SKM-1 treated with dmso at 0.1 percent for 144 hours (cell line): ENCODE results near the gene NUDT3.
"Not testable (repeated sequence)": the region's sequence is repeated elsewhere in the genome, so short reads cannot be mapped to it uniquely, and the experiment has no call there.

Source experiments
- DNase-seq: peaks from one replicate; lab custom pipeline; 2025; ENCODE audit not compliant: unreplicated experiment; lab: John Stamatoyannopoulos, UW

NUDT3 gene

DNA sequence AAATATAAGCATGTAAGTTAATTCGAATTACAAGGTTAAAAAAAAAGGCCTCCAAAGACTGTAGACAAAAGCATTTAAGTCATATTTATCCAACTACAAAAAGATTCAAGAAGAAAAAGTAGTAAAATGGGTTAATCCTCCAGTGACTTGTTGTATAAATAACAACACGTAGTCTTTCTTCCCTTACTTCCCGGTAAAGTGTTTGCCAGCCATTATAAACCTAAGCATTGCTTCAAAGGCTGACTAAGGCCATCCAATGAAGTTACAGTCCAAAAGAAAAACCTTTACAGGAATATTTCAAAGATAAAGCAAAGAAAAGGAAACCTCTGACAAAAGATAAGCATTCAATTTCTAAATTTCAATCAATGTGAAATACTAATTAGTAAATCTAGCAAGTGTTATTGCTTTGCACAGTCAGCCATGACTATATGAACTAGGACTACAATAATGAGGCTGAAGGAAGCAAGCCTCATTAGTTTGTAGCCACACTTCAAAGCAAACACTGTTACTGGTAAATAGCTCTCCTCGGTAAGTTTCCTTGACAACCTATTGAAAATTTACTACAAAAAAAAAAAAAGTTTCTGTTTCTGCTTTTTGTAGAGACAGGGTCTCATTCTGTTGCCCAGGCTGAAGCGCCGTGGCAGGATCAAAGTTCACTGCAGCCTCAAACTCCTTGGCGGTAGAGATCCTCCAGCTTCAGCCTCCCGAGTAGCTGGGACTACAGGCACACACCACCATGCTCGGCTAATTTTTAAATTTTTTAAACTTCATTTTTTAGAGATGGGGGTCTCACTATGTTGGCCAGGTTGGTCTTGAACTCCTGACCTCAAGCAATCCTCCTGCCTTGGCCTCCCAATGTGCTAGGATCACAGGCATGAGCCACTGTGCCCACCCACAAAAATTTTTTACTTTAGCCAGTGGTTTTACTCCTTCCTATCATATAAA, 46.0 kb downstream of the NUDT3 start:
- no peak for DNase-seq

GRCh38 chr6:34343806-34344205, 48.7 kb downstream of the NUDT3 start:
- DNase-seq = no peak

GRCh38 chr6:34342247-34342646, 50.2 kb downstream of the NUDT3 start:
- no peak for DNase-seq

DNA sequence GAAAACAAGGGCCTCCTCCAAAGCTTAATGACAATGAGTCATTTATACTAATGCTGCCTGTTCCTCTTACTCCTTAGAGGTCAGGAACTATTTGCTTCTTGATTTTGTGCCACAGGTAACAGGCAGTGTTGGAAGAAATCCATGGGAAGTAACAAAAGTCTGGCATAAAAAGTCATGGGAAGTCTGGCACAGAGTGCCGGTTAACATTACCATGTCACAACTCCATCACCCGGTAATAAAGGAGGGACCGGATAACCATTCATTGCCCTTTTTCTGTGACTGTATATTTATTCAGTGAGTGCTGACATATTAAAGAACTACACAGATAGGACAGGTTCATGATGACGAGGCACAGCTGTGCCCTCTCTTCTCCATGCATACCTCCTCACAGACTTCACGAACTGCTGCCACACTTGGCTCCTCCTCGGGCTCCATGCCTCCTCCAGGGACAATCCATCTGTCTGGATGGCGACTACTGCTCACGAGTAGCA, 50.9 kb downstream of the NUDT3 start:
- no peak for DNase-seq

GRCh38 chr6:34340906-34341480, 51.5 kb downstream of the NUDT3 start:
- DNase-seq = no peak

DNA sequence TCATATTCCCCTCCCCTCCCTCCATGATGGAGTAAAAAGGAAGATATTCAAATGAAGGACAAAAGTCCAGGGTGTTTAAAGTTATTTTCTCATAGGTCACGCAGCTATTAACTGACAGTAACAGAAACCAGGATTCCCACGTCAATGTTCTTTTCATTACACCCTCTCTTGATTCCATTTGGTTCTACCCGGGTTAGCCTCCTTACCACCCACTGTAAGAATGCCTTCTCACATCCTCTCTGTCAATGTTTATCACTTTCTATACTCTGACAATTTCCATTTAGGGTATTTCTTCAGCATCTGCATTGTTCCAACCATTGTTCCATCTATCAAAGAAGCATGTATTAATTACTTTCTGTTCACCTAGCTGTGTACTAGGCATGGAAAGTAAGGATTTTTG, 52.1 kb downstream of the NUDT3 start:
- no peak for DNase-seq

DNA sequence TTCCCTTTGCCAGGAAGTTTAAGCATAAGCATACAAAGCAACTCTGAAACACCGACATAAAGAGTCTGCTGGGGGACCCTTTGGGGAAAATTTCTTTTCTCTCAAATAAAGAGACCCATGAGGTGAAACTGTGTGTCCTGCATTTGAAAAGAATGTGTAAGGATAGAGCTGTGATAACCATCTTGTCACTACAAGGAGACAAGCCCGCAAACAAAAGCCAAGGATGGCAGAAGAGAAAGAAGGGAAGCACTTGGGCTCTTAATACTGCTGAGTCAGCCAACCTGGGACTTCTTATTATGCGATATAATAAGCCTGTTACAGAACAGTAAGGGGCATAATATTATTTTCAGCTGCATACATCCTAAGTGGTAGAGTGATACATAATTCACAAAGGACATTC, 52.5 kb downstream of the NUDT3 start:
- DNase-seq = no peak

- DNase-seq = no peak
Measured at GRCh38 chr6:34339432-34339831, 53.0 kb downstream of the NUDT3 start.

DNA sequence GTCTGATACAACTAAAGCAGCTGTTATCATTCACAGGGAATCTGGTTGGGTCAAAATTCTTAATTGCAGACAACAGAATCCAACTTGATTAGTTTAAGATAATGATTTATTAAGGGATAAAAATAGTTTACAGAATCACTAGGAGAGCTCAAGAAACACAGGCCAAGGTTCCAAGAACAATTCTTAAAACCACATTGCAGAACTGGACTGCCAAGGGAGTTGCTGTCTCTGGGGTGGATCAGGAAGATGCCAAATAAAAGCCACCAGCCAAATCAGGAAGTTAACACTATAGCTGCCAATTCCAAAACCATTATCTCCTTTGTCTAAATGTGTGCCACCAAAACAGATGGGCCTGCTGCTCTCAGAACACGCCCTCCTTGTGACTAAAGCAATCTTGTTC, 53.7 kb downstream of the NUDT3 start:
- DNase-seq = no peak

GRCh38 chr6:34338377-34338776, 54.1 kb downstream of the NUDT3 start:
- DNase-seq = no peak

GRCh38 chr6:34334796-34335416, 57.6 kb downstream of the NUDT3 start:
- no peak for DNase-seq

GRCh38 chr6:34333858-34334257, 58.6 kb downstream of the NUDT3 start:
- DNase-seq = no peak

GRCh38 chr6:34332251-34333198, 59.9 kb downstream of the NUDT3 start:
- peak; percentile 88 for DNase-seq

DNA sequence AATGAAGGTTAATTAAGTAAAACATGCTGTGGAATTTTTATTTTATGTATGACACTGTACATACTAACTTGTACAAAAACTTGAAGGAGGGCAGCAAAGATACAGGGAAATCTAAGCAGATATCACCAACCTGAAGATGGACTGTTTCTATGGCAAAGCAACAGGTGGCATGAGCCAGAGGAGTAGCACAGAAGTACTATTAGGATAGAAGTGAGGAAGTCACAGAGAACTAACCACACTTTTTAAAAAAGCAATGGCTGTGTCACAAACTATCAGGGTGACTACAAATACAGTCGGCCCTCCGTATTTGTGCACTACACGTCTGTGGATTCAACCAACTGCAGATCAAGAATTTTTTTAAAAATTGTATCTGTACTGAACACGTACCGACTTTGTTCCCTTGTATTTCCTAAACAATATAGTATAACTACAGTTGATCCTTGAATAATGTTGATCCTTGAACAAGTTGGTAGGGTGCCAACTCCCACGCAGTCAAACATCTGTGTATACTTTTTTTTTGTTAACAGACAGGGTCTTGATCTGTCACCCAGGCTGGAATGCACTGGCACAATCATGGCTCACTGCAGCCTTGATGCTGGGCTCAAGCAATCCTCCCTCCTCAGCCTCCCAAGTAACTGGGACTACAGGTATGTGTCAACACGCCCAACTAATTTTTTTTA, 61.0 kb downstream of the NUDT3 start:
- no peak for DNase-seq

DNA sequence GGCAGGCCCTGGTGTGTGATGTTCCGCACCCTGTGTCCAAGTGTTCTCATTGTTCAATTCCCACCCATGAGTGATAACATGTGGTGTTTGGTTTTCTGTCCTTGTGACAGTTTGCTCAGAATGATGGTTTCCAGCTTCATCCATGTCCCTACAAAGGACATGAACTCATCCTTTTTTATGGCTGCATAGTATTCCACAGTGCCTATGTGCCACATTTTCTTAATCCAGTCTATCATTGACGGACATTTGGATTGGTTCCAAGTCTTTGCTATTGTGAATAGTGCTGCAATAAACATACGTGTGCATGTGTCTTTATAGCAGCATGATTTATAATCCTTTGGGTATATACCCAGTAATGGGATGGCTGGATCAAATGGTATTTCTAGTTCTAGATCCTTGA, 62.7 kb downstream of the NUDT3 start:
- not testable (repeated sequence) for DNase-seq

DNA sequence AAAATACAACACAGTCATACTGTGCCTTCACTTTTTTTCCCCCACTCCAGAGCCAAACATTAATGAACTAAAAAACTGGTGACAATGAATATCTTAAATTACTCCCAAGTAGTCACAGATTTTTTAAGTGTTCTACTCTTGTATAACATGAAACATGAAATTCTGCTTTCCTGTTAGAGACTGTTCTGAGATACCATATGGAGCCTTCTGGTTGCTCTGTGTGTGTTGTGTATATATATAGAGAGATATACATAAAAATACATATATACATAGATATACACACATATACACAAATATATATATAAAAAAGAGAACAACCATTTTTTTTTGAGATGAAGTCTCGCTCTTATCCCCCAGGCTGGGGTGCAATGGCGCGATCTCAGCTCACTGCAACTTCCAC, 63.5 kb downstream of the NUDT3 start:
- DNase-seq = no peak

- DNase-seq = not testable (repeated sequence)
Measured at GRCh38 chr6:34327313-34328205, 64.9 kb downstream of the NUDT3 start.

DNA sequence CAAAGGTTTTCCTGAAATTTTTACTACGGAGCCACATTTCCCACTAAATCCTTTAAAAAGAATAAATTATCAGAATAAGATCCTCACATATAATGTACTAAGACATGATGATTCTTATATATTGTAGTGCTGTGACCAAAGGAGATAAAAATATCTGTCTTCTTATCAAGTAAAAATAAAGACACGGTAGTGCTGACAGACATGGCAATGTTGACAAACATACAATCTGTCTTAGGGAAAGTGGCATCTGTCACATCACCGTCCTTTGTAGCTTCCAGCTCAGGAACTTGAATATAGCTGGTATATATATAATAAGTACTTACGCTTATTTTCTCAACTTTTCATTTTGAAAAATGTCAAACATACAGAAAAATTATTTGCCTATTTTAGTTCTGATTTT, 66.8 kb downstream of the NUDT3 start:
- DNase-seq = no peak

DNA sequence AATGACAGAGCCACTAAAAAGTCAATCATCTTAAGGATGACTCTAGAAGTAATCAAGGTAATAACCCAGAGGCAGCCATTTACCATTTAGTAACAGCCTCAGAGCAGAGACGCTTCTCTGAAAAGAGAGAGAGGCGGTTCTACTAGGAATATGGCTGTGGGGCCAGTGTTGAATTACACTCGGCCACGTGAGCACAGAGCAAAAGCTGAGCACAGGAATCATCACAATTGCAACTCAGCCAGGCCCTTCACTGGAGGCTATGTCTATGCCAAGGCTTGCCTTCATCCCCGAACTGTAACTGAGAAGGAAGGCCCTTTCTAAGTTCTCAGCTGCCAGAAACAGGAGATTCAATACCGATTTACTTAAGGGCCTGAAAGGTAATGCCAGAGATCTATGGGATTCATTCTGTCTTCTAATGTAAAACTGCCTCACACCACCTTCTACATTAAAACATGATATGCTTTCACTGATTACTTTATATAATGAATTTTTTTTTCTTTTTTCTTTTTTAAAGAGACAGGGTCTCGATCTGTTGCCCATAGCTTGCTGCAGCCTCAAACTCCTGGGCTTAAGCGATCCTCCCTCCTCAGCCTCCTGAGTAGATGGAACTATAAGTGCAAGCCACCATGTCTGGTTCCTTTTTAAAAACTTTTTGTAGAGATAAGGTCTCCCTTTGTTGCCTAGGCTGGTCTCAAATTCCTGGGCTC, 67.6 kb downstream of the NUDT3 start:
- DNase-seq = no peak
